GM10266 (cell line): ENCODE results near the gene FCHO2.
"Not testable (repeated sequence)": the region's sequence is repeated elsewhere in the genome, so short reads cannot be mapped to it uniquely, and the experiment has no call there.

Experiments used
- DNase-seq: peaks from one replicate; pipeline ENCODE4 v3.0.0; 2012; ENCODE audit errors: extremely low spot score
- TF ChIP-seq, protein P1 (sequence below): IDR thresholded peaks from 2 replicates; pipeline ENCODE4 v1.5.1; 2012; ENCODE audit warnings: mild to moderate bottlenecking, low read depth; ENCODE audit not compliant: control insufficient read depth, insufficient read depth; ENCODE audit errors: missing control alignments

FCHO2 gene

DNA sequence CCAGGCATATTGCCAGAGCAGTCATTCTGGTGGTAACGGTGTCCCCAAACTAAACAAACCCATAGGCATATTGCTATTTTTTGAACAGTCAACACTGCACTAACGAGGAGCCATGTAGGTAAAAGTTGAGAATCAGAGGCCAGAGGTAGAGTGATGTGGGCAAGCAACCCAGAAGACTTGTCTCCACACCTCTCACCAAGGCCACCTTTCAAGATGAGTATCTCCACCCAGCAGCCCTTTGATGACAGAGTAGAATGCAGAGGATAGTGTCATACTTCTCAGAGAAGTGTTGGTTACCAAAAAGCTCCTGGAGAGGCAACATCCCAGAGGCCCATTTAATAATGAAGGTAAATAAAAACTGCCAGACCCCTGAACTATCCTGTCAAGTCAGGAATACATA lies 63.9 kb downstream of the FCHO2 start:
- TF ChIP-seq, protein P1, sequence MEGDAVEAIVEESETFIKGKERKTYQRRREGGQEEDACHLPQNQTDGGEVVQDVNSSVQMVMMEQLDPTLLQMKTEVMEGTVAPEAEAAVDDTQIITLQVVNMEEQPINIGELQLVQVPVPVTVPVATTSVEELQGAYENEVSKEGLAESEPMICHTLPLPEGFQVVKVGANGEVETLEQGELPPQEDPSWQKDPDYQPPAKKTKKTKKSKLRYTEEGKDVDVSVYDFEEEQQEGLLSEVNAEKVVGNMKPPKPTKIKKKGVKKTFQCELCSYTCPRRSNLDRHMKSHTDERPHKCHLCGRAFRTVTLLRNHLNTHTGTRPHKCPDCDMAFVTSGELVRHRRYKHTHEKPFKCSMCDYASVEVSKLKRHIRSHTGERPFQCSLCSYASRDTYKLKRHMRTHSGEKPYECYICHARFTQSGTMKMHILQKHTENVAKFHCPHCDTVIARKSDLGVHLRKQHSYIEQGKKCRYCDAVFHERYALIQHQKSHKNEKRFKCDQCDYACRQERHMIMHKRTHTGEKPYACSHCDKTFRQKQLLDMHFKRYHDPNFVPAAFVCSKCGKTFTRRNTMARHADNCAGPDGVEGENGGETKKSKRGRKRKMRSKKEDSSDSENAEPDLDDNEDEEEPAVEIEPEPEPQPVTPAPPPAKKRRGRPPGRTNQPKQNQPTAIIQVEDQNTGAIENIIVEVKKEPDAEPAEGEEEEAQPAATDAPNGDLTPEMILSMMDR, result no peak
- no peak for DNase-seq

GRCh38 chr5:73022471-73023169 lies 66.8 kb downstream of the FCHO2 start:
- TF ChIP-seq, protein P1, result no peak

GRCh38 chr5:73024946-73025544 lies 69.2 kb downstream of the FCHO2 start:
- not testable (repeated sequence) for DNase-seq

More at GRCh38 chr5:73022471-73023169, 66.8 kb downstream of the FCHO2 start:
- no peak for DNase-seq

DNA sequence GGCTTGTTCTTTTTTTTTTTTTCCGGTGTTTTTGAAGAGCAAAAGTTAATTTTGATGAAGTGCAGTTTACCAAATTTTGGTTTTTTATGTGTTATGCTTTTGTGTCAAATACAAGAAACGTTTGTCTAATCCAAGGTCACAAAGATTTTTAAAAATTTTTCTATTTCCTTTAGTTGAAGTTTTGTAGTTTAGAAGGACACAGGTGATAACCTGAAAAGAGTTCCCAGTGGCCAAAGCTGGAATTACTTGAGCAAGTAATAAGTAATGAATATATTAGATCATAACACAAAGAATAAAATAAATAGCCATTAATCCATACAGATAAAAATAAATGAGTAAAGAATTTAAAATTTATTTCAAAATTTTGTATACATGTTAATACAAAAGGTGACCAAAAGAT lies 71.5 kb downstream of the FCHO2 start:
- TF ChIP-seq, protein P1, result no peak

GRCh38 chr5:73027816-73028215 lies 72.0 kb downstream of the FCHO2 start:
- TF ChIP-seq, protein P1, result no peak

More for the DNA sequence above, 71.5 kb downstream of the FCHO2 start:
- no peak for DNase-seq

DNA sequence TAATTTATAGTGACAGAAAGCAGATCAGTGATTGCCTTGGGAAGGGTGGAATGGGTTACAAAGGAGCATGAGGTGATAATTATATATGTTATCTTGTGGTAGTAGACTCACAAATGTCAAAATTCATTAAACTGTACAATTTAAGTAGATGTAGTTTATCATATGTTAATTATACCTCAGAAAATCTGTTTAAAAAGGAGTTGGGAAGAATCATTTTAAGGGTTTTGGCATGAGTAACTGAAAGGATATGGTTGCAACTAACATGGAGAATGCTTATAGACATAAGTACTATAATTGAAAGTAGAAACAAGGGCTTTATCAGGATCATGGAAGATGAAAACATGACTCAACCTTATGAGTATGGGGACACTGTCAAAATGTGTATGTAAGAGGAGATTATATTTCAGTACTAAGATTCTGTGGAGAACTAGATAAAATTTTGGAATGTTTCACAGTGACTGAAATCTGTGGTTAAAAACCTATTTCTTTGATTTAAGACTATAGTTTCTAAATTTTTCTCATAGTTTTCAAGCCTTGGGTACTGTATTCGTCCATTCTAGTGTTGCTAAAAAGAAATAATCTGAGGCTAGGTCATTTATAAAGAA lies 73.3 kb downstream of the FCHO2 start:
- DNase-seq, result no peak
- TF ChIP-seq, protein P1, result no peak

More at GRCh38 chr5:73027816-73028215, 72.0 kb downstream of the FCHO2 start:
- no peak for DNase-seq

GRCh38 chr5:73030531-73030930 lies 74.7 kb downstream of the FCHO2 start:
- TF ChIP-seq, protein P1, result no peak
- DNase-seq, result no peak
